GM12878 (cell line): ENCODE data around the gene BEX3.

ENCODE experiments used
- CHD4 ChIP-seq: fragments of 200-600 bp; sonication (generic); IDR thresholded peaks from 2 replicates; pipeline ENCODE4 v1.6.1; 2016; ENCODE audit warnings: mild to moderate bottlenecking
- EZH2 ChIP-seq: IDR thresholded peaks from 2 replicates; pipeline ENCODE4 v1.6.1; 2012; ENCODE audit warnings: low read depth, mild to moderate bottlenecking, control low read depth, inconsistent platforms, low read length, borderline replicate concordance; ENCODE audit not compliant: control insufficient read depth
- HDAC2 ChIP-seq: fragments of 200-600 bp; sonication (generic); IDR thresholded peaks from 2 replicates; pipeline ENCODE4 v1.6.1; 2017
- HDGF ChIP-seq: fragments of 450-650 bp; IDR thresholded peaks from 2 replicates; pipeline ENCODE4 v1.6.1; 2016; ENCODE audit warnings: antibody characterized with exemption
- NR2F1 ChIP-seq: fragments of 450-650 bp; conservative IDR thresholded peaks from 2 replicates; pipeline ENCODE4 v1.6.1; 2017; ENCODE audit warnings: mild to moderate bottlenecking
- POLR2A ChIP-seq: IDR thresholded peaks from 2 replicates; pipeline ENCODE4 v1.6.1; 2011; ENCODE audit warnings: low read depth, mild to moderate bottlenecking, low read length
- POLR2AphosphoS5 ChIP-seq: IDR thresholded peaks from 2 replicates; pipeline ENCODE4 v1.6.1; 2011; ENCODE audit warnings: mild to moderate bottlenecking, low read length, inconsistent platforms
- SP1 ChIP-seq: IDR thresholded peaks from one replicate; pipeline ENCODE4 v1.6.1; 2011; ENCODE audit warnings: low read depth, low read length
- TF ChIP-seq, protein P1 (sequence below): fragments of 450-650 bp; IDR thresholded peaks from 2 replicates; pipeline ENCODE4 v1.6.1; 2016; ENCODE audit warnings: mild to moderate bottlenecking
- TF ChIP-seq, protein P2 (sequence below), 3 experiments: IDR thresholded peaks in 2 of 3; conservative IDR thresholded peaks in 1 of 3; 2 replicates each; pipeline ENCODE4 v1.5.1; 2011; ENCODE audit warnings: low read depth in 3 of 3, low read length in 3 of 3, mild to moderate bottlenecking in 3 of 3, control low read depth in 2 of 3, moderate library complexity in 2 of 3, inconsistent platforms in 1 of 3, mixed read lengths in 1 of 3; ENCODE audit not compliant: control insufficient read depth in 2 of 3, insufficient read depth in 1 of 3; ENCODE audit errors: extremely low read depth in 1 of 3
- TF ChIP-seq, protein P3 (sequence below): IDR thresholded peaks from 2 replicates; pipeline ENCODE4 v1.6.1; 2012; ENCODE audit warnings: low read depth, low read length, improper control_type of control experiment
- TF ChIP-seq, protein P4 (sequence below): fragments of 450-650 bp; formaldehyde crosslinking; IDR thresholded peaks from 2 replicates; pipeline ENCODE4 v1.4.0; 2022; ENCODE audit warnings: mild to moderate bottlenecking, moderate library complexity

DNA sequence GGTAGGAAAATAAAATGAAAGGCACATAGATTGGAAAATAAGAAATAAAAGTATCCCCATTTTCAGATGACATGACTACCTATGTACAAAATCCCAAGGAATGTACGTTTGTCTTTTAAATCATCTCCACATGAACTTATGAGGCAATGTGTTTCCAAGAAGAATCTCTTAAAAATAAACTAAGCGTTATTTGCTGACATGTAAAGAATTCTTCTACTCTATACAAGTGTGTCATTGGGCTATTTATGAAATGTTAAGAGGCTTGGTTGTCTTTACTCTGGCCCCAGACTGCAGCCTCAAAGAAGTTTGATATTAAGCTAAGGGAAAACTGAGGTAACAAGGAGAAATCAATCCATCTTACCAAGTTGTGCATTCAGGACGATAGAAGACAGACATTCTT is 17.1 kb downstream of the BEX3 start:
- no peak for TF ChIP-seq HDGF
- TF ChIP-seq, protein P1, sequence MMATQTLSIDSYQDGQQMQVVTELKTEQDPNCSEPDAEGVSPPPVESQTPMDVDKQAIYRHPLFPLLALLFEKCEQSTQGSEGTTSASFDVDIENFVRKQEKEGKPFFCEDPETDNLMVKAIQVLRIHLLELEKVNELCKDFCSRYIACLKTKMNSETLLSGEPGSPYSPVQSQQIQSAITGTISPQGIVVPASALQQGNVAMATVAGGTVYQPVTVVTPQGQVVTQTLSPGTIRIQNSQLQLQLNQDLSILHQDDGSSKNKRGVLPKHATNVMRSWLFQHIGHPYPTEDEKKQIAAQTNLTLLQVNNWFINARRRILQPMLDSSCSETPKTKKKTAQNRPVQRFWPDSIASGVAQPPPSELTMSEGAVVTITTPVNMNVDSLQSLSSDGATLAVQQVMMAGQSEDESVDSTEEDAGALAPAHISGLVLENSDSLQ: no peak
- TF ChIP-seq, protein P2, sequence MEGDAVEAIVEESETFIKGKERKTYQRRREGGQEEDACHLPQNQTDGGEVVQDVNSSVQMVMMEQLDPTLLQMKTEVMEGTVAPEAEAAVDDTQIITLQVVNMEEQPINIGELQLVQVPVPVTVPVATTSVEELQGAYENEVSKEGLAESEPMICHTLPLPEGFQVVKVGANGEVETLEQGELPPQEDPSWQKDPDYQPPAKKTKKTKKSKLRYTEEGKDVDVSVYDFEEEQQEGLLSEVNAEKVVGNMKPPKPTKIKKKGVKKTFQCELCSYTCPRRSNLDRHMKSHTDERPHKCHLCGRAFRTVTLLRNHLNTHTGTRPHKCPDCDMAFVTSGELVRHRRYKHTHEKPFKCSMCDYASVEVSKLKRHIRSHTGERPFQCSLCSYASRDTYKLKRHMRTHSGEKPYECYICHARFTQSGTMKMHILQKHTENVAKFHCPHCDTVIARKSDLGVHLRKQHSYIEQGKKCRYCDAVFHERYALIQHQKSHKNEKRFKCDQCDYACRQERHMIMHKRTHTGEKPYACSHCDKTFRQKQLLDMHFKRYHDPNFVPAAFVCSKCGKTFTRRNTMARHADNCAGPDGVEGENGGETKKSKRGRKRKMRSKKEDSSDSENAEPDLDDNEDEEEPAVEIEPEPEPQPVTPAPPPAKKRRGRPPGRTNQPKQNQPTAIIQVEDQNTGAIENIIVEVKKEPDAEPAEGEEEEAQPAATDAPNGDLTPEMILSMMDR (IDR thresholded peaks at IDR 0.05 in 2 of 3, conservative IDR thresholded peaks at IDR 0.05 in 1 of 3; ENCODE audit: control insufficient read depth in 2 of 3, extremely low read depth in 1 of 3, insufficient read depth in 1 of 3, low read depth in 3 of 3, low read length in 3 of 3): no peak
- no peak for TF ChIP-seq HDAC2
- TF ChIP-seq POLR2AphosphoS5: no peak
- TF ChIP-seq CHD4: no peak
- no peak for TF ChIP-seq POLR2A
- TF ChIP-seq NR2F1: no peak
- TF ChIP-seq, protein P3, sequence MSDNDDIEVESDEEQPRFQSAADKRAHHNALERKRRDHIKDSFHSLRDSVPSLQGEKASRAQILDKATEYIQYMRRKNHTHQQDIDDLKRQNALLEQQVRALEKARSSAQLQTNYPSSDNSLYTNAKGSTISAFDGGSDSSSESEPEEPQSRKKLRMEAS: no peak
- no peak for TF ChIP-seq EZH2
- no peak for TF ChIP-seq SP1
- TF ChIP-seq, protein P4, sequence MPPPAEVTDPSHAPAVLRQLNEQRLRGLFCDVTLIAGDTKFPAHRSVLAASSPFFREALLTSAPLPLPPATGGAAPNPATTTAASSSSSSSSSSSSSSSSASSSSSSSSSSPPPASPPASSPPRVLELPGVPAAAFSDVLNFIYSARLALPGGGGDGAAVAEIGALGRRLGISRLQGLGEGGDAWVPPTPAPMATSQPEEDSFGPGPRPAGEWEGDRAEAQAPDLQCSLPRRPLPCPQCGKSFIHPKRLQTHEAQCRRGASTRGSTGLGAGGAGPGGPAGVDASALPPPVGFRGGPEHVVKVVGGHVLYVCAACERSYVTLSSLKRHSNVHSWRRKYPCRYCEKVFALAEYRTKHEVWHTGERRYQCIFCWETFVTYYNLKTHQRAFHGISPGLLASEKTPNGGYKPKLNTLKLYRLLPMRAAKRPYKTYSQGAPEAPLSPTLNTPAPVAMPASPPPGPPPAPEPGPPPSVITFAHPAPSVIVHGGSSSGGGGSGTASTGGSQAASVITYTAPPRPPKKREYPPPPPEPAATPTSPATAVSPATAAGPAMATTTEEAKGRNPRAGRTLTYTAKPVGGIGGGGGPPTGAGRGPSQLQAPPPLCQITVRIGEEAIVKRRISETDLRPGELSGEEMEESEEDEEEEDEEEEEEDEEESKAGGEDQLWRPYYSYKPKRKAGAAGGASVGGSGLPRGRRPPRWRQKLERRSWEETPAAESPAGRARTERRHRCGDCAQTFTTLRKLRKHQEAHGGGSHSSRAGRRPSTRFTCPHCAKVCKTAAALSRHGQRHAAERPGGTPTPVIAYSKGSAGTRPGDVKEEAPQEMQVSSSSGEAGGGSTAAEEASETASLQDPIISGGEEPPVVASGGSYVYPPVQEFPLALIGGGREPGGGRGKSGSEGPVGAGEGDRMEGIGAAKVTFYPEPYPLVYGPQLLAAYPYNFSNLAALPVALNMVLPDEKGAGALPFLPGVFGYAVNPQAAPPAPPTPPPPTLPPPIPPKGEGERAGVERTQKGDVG: no peak
